Panc1 (cell line): ENCODE data around the gene PAWR. TPM values are rescaled to one million over a fixed set of nuclear protein-coding genes. Genes with fewer than 3 reads are reported as not detected.

ENCODE experiments used
- ATAC-seq: fragments of 200-7000 bp; cut with Tn5 transposase; 2 replicates; pipeline ENCODE4 v1.9.1; 2020; ENCODE audit warnings: mild to moderate bottlenecking, moderate library complexity
- BruUV-seq: library from RNA; stranded (reverse); fragments of 400-500 nt; replicated peaks from 2 replicates; lab custom pipeline; 2021; lab: Mats Ljungman, UMichigan
- CTCF ChIA-PET: fragments of 300-600 bp; sonication (Branson Sonifier 250); formaldehyde crosslinking; loops from one replicate; lab custom pipeline; 2022; ENCODE audit warnings: antibody characterized with exemption; lab: Charles Lee
- POLR2A ChIA-PET: fragments of 300-600 bp; sonication (Branson Sonifier 250); formaldehyde crosslinking; loops from one replicate; lab custom pipeline; 2022; ENCODE audit warnings: antibody characterized with exemption; lab: Charles Lee
- DNase-seq: peaks from one replicate; pipeline ENCODE4 v3.0.0-alpha.2; 2010; ENCODE audit warnings: low read depth, low spot score
- H3K27ac ChIP-seq: 2 replicates; pipeline ENCODE4 v1.5.1; 2011; ENCODE audit warnings: mild to moderate bottlenecking, low read length, inconsistent platforms
- H3K27me3 ChIP-seq: fragments of 200-500 bp; sonication (Bioruptor generic); 2 replicates; pipeline ENCODE4 v1.6.0; 2014; ENCODE audit warnings: low read length, inconsistent platforms; ENCODE audit not compliant: control insufficient read depth, insufficient read depth
- H3K36me3 ChIP-seq: fragments of 200-500 bp; sonication (Bioruptor generic); 2 replicates; pipeline ENCODE4 v1.5.1; 2014; ENCODE audit warnings: inconsistent platforms, mild to moderate bottlenecking, low read length, moderate library complexity; ENCODE audit not compliant: control insufficient read depth, insufficient read depth
- H3K4me1 ChIP-seq: 2 replicates; pipeline ENCODE4 v1.5.1; 2011; ENCODE audit warnings: inconsistent platforms, mild to moderate bottlenecking, low read length, moderate library complexity; ENCODE audit not compliant: control insufficient read depth, insufficient read depth
- H3K4me3 ChIP-seq, 2 experiments: 2 replicates each; pipeline ENCODE4 v1.5.1; 2011 to 2012; ENCODE audit warnings: low read depth in 2 of 2, low read length in 2 of 2, mild to moderate bottlenecking in 2 of 2, inconsistent platforms in 1 of 2, moderate library complexity in 1 of 2
- H3K9me3 ChIP-seq: fragments of 200-500 bp; sonication (Bioruptor generic); 2 replicates; pipeline ENCODE4 v1.5.1; 2014; ENCODE audit warnings: low read depth, mild to moderate bottlenecking, inconsistent platforms, low read length, moderate library complexity; ENCODE audit not compliant: control insufficient read depth, insufficient read depth
- POLR2AphosphoS5 ChIP-seq: IDR thresholded peaks from 2 replicates; pipeline ENCODE4 v1.6.1; 2012; ENCODE audit warnings: mild to moderate bottlenecking, low read depth, low read length, moderate library complexity
- SIN3A ChIP-seq: IDR thresholded peaks from 2 replicates; pipeline ENCODE4 v1.6.1; 2012; ENCODE audit warnings: low read depth, mild to moderate bottlenecking, low read length, moderate library complexity, borderline replicate concordance; ENCODE audit not compliant: insufficient read depth
- TCF7L2 ChIP-seq: IDR thresholded peaks from 2 replicates; pipeline ENCODE4 v1.6.1; 2011; ENCODE audit warnings: mild to moderate bottlenecking, low read depth, low read length, inconsistent platforms
- in situ Hi-C: cut with HindIII; loops from 2 replicates; pipeline ENCODE4 v1.10.0; 2016; ENCODE audit warnings: low sequenced_read_pairs, low pct_unique_long_range_greater_than_20kb
- intact Hi-C: fragments of 100-400 bp; cut with micrococcal nuclease; formaldehyde crosslinking; loops from one replicate; pipeline ENCODE4 v1.10.0; 2022; ENCODE audit not compliant: unreplicated experiment
- total RNA-seq: library from RNA; stranded (reverse); gene quantifications from one replicate; pipeline ENCODE4 v1.2.1, GENCODE V29; 2021; ENCODE audit not compliant: unreplicated experiment
- TF ChIP-seq, protein P1 (sequence below), 2 experiments: IDR thresholded peaks; 2 replicates each; pipeline ENCODE4 v1.6.1; 2011 to 2012; ENCODE audit warnings: low read depth in 2 of 2, control low read depth in 1 of 2, low read length in 1 of 2, mild to moderate bottlenecking in 1 of 2, moderate library complexity in 1 of 2; ENCODE audit not compliant: insufficient read depth in 1 of 2
- TF ChIP-seq, protein P2 (sequence below): fragments of 450-650 bp; IDR thresholded peaks from 2 replicates; pipeline ENCODE4 v1.5.1; 2017; ENCODE audit warnings: mild to moderate bottlenecking

The PAWR gene
- total RNA-seq, 1 experiment from 2014 or later: 142 TPM

DNA sequence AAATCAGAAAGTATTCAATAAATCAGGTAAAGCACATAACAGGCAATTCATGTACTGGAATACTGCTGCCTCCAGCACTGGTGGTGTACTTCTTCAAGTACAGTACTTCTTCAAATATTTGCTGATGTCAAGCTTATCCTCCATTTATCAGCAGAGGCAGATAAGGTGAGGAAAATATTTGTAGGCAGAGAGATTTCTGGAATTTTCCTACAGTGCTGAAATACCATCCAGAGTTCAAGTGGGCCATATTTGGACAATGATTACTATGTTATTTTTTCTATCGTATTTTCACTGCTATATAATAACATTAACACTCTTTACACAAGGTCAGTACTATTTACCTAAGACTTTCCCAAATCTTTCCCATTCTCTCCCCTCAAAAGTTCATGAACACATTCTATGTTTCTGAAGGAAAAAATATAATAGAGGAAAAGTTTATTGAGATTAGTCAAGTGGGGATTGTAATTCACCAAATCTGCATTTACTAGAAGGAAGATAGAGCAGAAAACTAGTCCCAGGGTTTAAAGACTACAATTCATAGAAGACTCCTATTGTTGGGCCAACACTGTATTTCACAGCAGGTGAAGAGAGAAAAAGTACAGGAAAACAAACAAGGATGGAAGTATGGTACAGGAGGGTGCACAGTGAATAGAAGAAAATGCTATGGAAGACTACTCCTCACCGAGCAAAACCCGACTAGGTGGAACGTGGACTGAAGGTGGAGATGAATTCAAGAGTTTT, 141.1 kb downstream of the PAWR start:
- Histone ChIP-seq H3K4me3 (no peak overlapping the region), H3K4me1 (peaks cover 37% of the 10 kb centered on the region), H3K9me3 (no peaks in the 10 kb centered on the region; the same call in 1 of the 2 replicates), H3K27ac (peak overlapping the region; percentile 53; the same call in 1 of the 2 replicates), H3K36me3 (no peaks in the 10 kb centered on the region), H3K27me3 (no peaks in the 10 kb centered on the region)
- in situ Hi-C loops (no loop called here), intact Hi-C loops (loop anchor here (5.0 kb wide), 1 partner anchor 127 kb away; no protein-coding TSS in a partner anchor)
- ChIA-PET CTCF (interaction anchor here (0.6 kb wide), 1 partner anchor 79 kb away, joined by 4 read pairs; no protein-coding TSS in a partner anchor), POLR2A (interaction anchor here (0.6 kb wide), 1 partner anchor 601 kb away, joined by 9 read pairs; no protein-coding TSS in a partner anchor)
- no TSS peak for BruUV-seq
- DNase-seq: no peak
- TF ChIP-seq POLR2AphosphoS5 (no peak), TCF7L2 (no peak), SIN3A (no peak)
- TF ChIP-seq, protein P1, sequence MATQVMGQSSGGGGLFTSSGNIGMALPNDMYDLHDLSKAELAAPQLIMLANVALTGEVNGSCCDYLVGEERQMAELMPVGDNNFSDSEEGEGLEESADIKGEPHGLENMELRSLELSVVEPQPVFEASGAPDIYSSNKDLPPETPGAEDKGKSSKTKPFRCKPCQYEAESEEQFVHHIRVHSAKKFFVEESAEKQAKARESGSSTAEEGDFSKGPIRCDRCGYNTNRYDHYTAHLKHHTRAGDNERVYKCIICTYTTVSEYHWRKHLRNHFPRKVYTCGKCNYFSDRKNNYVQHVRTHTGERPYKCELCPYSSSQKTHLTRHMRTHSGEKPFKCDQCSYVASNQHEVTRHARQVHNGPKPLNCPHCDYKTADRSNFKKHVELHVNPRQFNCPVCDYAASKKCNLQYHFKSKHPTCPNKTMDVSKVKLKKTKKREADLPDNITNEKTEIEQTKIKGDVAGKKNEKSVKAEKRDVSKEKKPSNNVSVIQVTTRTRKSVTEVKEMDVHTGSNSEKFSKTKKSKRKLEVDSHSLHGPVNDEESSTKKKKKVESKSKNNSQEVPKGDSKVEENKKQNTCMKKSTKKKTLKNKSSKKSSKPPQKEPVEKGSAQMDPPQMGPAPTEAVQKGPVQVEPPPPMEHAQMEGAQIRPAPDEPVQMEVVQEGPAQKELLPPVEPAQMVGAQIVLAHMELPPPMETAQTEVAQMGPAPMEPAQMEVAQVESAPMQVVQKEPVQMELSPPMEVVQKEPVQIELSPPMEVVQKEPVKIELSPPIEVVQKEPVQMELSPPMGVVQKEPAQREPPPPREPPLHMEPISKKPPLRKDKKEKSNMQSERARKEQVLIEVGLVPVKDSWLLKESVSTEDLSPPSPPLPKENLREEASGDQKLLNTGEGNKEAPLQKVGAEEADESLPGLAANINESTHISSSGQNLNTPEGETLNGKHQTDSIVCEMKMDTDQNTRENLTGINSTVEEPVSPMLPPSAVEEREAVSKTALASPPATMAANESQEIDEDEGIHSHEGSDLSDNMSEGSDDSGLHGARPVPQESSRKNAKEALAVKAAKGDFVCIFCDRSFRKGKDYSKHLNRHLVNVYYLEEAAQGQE (IDR thresholded peaks at IDR 0.05; ENCODE audit: insufficient read depth in 1 of 2, low read depth in 2 of 2, low read length in 1 of 2): no peak
- TF ChIP-seq, protein P2, sequence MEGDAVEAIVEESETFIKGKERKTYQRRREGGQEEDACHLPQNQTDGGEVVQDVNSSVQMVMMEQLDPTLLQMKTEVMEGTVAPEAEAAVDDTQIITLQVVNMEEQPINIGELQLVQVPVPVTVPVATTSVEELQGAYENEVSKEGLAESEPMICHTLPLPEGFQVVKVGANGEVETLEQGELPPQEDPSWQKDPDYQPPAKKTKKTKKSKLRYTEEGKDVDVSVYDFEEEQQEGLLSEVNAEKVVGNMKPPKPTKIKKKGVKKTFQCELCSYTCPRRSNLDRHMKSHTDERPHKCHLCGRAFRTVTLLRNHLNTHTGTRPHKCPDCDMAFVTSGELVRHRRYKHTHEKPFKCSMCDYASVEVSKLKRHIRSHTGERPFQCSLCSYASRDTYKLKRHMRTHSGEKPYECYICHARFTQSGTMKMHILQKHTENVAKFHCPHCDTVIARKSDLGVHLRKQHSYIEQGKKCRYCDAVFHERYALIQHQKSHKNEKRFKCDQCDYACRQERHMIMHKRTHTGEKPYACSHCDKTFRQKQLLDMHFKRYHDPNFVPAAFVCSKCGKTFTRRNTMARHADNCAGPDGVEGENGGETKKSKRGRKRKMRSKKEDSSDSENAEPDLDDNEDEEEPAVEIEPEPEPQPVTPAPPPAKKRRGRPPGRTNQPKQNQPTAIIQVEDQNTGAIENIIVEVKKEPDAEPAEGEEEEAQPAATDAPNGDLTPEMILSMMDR: no peak
- no peak for ATAC-seq

DNA sequence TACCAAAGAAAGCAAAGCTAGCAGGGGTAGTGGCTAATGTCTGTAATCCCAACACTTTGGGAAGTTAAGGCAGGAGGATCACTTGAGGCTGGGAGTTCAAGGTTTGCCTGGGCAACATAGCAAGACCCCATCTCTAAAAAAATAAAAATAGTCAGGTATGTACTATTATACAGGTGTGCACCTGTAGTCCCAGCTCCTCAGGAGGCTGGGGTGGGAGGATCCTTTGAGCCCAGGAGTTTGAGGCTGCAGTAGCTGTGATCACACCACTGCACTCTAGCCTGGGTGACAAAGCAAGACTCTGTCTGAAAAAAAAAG, 142.2 kb downstream of the PAWR start:
- ChIA-PET POLR2A (no interaction called here), CTCF (no interaction called here)
- in situ Hi-C loops (no loop called here), intact Hi-C loops (loop anchor here (5.0 kb wide), 1 partner anchor 126 kb away; no protein-coding TSS in a partner anchor)
- peak overlapping the region; percentile 88 for H3K27ac ChIP-seq
- TF ChIP-seq SIN3A: no peak
- TF ChIP-seq POLR2AphosphoS5: no peak
- no peak for TF ChIP-seq TCF7L2
- TF ChIP-seq, protein P1 (IDR thresholded peaks at IDR 0.05; ENCODE audit: insufficient read depth in 1 of 2, low read depth in 2 of 2, low read length in 1 of 2): no peak
- TF ChIP-seq, protein P2: no peak
- H3K36me3 ChIP-seq: no peaks in the 10 kb centered on the region
- DNase-seq (no peak), ATAC-seq (no peak)
- H3K27me3 ChIP-seq: no peaks in the 10 kb centered on the region
- no TSS peak for BruUV-seq
- H3K4me3 ChIP-seq: no peak overlapping the region
- peaks cover 37% of the 10 kb centered on the region for H3K4me1 ChIP-seq
- no peaks in the 10 kb centered on the region; the same call in 1 of the 2 replicates for H3K9me3 ChIP-seq
